HCT116 (cell line): ENCODE data around the gene AMMECR1. TPM values are rescaled to one million over a fixed set of nuclear protein-coding genes. Genes with fewer than 3 reads are reported as not detected.

ENCODE experiments used
- ATAC-seq: fragments of 200-7000 bp; cut with Tn5 transposase; 2 replicates; pipeline ENCODE4 v1.9.1; 2020; ENCODE audit warnings: mild to moderate bottlenecking, moderate library complexity
- BruUV-seq: library from RNA; stranded (reverse); fragments of 400-500 nt; replicated peaks from 2 replicates; lab custom pipeline; 2021; lab: Mats Ljungman, UMichigan
- CTCF ChIA-PET: fragments of 300-600 bp; sonication (Branson Sonifier 250); formaldehyde crosslinking; loops from one replicate; lab custom pipeline; 2021; ENCODE audit warnings: antibody characterized with exemption; lab: Charles Lee
- POLR2A ChIA-PET: fragments of 300-600, 350-600 bp; sonication (Branson Sonifier 250); formaldehyde crosslinking; loops from one replicate; lab custom pipeline; 2021; ENCODE audit warnings: antibody characterized with exemption; lab: Charles Lee
- RAD21 ChIA-PET, 2 experiments: fragments of 300-600 bp; sonication (Branson Sonifier 250); formaldehyde crosslinking; loops; one replicate each; lab custom pipeline; 2023; ENCODE audit warnings: low total read pairs in 2 of 2; ENCODE audit not compliant: uncharacterized antibody in 2 of 2, unreplicated experiment in 2 of 2, low non-redundant PET in 1 of 2; lab: Charles Lee
- DNase-seq: peaks from one replicate; pipeline ENCODE4 v3.0.0-alpha.2; 2010; ENCODE audit warnings: low read depth, low spot score
- H2AFZ ChIP-seq: fragments of 200-600 bp; shearing (Covaris generic), sonication (generic); 2 replicates; pipeline ENCODE4 v1.6.1; 2017; ENCODE audit warnings: low read depth, mixed run types, mixed read lengths, antibody characterized with exemption, low read length; ENCODE audit not compliant: poor library complexity, severe bottlenecking
- H3K27ac ChIP-seq: 2 replicates; pipeline ENCODE4 v1.5.1; 2012; ENCODE audit warnings: low read depth, low read length
- H3K27me3 ChIP-seq: fragments of 200-600 bp; sonication (generic); 2 replicates; pipeline ENCODE4 v1.6.1; 2016; ENCODE audit warnings: mixed run types, low read length, mixed read lengths; ENCODE audit not compliant: insufficient read depth
- H3K36me3 ChIP-seq, 2 experiments: fragments of 200-500 bp in 1 of 2; fragments of 200-600 bp in 1 of 2; sonication (Bioruptor generic) in 1 of 2; sonication (generic) in 1 of 2; 2 replicates each; pipeline versions ENCODE4 v1.5.1 to v1.6.1; 2014 to 2016; ENCODE audit warnings: low read length in 2 of 2, inconsistent platforms in 1 of 2, mixed read lengths in 1 of 2, mixed run types in 1 of 2; ENCODE audit not compliant: insufficient read depth in 2 of 2, control insufficient read depth in 1 of 2
- H3K4me1 ChIP-seq, 2 experiments: fragments of 200-600 bp in 1 of 2; sonication (generic) in 1 of 2; 2 replicates each; pipeline versions ENCODE4 v1.5.1 to v1.6.1; 2012 to 2017; ENCODE audit warnings: low read length in 2 of 2, inconsistent platforms in 1 of 2, mild to moderate bottlenecking in 1 of 2, mixed read lengths in 1 of 2, mixed run types in 1 of 2, moderate library complexity in 1 of 2; ENCODE audit not compliant: insufficient read depth in 2 of 2, control insufficient read depth in 1 of 2
- H3K4me2 ChIP-seq: fragments of 200-600 bp; sonication (generic); 2 replicates; pipeline ENCODE4 v1.6.1; 2017; ENCODE audit warnings: mixed run types, low read length, mixed read lengths
- H3K4me3 ChIP-seq, 2 experiments: fragments of 200-600 bp in 1 of 2; sonication (generic) in 1 of 2; replicated peaks in 1 of 2; 2 replicates each; pipeline ENCODE4 v1.5.1; 2011 to 2016; ENCODE audit warnings: low read length in 2 of 2, control low read depth in 1 of 2, low read depth in 1 of 2, mild to moderate bottlenecking in 1 of 2, mixed read lengths in 1 of 2, mixed run types in 1 of 2
- H3K79me2 ChIP-seq: fragments of 200-600 bp; sonication (generic); 2 replicates; pipeline ENCODE4 v1.6.1; 2017; ENCODE audit warnings: mild to moderate bottlenecking, mixed run types, low read length, moderate library complexity, mixed read lengths; ENCODE audit not compliant: insufficient read depth
- H3K9ac ChIP-seq: fragments of 200-600 bp; sonication (generic); 2 replicates; pipeline ENCODE4 v1.6.1; 2016; ENCODE audit warnings: low read length, mixed read lengths
- H3K9me2 ChIP-seq: fragments of 200-600 bp; sonication (generic), shearing (Covaris generic); 2 replicates; pipeline ENCODE4 v1.6.1; 2017; ENCODE audit warnings: mixed run types, mild to moderate bottlenecking, moderate library complexity; ENCODE audit not compliant: insufficient read depth
- H3K9me3 ChIP-seq, 2 experiments: fragments of 200-500 bp in 1 of 2; fragments of 200-600 bp in 1 of 2; sonication (Bioruptor generic) in 1 of 2; sonication (generic) in 1 of 2; 2 replicates each; pipeline ENCODE4 v1.6.1; 2014 to 2017; ENCODE audit warnings: low read length in 2 of 2, mixed read lengths in 2 of 2, inconsistent platforms in 1 of 2, low read depth in 1 of 2, mild to moderate bottlenecking in 1 of 2, mixed run types in 1 of 2, moderate library complexity in 1 of 2; ENCODE audit not compliant: control insufficient read depth in 1 of 2, insufficient read depth in 1 of 2
- H4K20me1 ChIP-seq: fragments of 200-600 bp; sonication (generic), shearing (Covaris generic); 2 replicates; pipeline ENCODE4 v1.6.1; 2017; ENCODE audit warnings: mixed run types, mild to moderate bottlenecking, moderate library complexity; ENCODE audit not compliant: insufficient read depth
- CBX3 ChIP-seq: IDR thresholded peaks from 2 replicates; pipeline ENCODE4 v1.6.1; 2012; ENCODE audit warnings: low read depth
- CEBPB ChIP-seq: IDR thresholded peaks from 2 replicates; pipeline ENCODE4 v1.6.1; 2012; ENCODE audit warnings: low read depth
- ELF1 ChIP-seq: IDR thresholded peaks from 2 replicates; pipeline ENCODE4 v1.6.1; 2012; ENCODE audit warnings: low read depth, borderline replicate concordance
- POLR2A ChIP-seq: IDR thresholded peaks from 2 replicates; pipeline ENCODE4 v1.7.0; 2011; ENCODE audit warnings: borderline replicate concordance; ENCODE audit not compliant: insufficient read depth, insufficient read length; ENCODE audit errors: extremely low read depth
- POLR2AphosphoS5 ChIP-seq: IDR thresholded peaks from 2 replicates; pipeline ENCODE4 v1.6.1; 2011; ENCODE audit warnings: mild to moderate bottlenecking, low read depth, low read length, moderate library complexity
- RAD21 ChIP-seq: IDR thresholded peaks from 2 replicates; pipeline ENCODE4 v1.6.1; 2012; ENCODE audit warnings: low read depth, mild to moderate bottlenecking
- SIN3A ChIP-seq: IDR thresholded peaks from 2 replicates; pipeline ENCODE4 v1.6.1; 2012; ENCODE audit warnings: low read depth
- SRF ChIP-seq: IDR thresholded peaks from 2 replicates; pipeline ENCODE4 v1.6.1; 2012; ENCODE audit warnings: low read depth
- TCF7L2 ChIP-seq: IDR thresholded peaks from 2 replicates; pipeline ENCODE4 v1.7.0; 2011; ENCODE audit warnings: borderline replicate concordance, inconsistent platforms; ENCODE audit not compliant: insufficient read depth, insufficient read length; ENCODE audit errors: extremely low read depth
- ZBTB33 ChIP-seq: IDR thresholded peaks from 2 replicates; pipeline ENCODE4 v1.6.1; 2011; ENCODE audit warnings: mild to moderate bottlenecking, low read length, moderate library complexity; ENCODE audit not compliant: insufficient replicate concordance; ENCODE audit errors: extremely low read depth
- intact Hi-C: fragments of 100-400 bp; cut with micrococcal nuclease; formaldehyde crosslinking; loops from 2 replicates; pipeline ENCODE4 v1.10.0; 2022
- total RNA-seq: library from RNA; stranded (reverse); gene quantifications from one replicate; pipeline ENCODE4 v1.2.1, GENCODE V29; 2021; ENCODE audit not compliant: unreplicated experiment
- TF ChIP-seq, protein P1 (sequence below): IDR thresholded peaks from 2 replicates; pipeline ENCODE4 v1.6.1; 2012; ENCODE audit warnings: low read depth

The AMMECR1 gene
- total RNA-seq, 1 experiment from 2014 or later: 9.2 TPM

DNA sequence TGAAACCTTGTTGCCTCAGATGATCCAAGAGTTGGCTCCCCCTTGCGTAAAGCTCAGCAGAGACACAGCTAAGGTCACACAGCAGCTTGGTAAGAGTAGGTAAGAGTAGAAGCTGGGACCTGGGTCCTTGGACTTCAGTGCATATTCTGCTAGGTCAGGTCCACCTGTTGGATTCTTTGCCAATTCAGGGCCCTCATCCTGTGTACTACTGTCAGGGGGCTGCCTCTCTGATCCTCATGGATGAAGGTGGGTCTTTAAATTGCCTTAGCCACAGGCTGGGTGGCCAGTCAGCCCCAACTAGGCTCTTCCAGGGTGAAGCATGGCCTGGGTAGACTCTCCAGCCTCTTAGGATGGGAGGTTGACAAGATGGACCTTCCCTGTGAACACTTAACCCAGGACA is 155.8 kb downstream of the AMMECR1 start (continued):
- TF ChIP-seq, protein P1, sequence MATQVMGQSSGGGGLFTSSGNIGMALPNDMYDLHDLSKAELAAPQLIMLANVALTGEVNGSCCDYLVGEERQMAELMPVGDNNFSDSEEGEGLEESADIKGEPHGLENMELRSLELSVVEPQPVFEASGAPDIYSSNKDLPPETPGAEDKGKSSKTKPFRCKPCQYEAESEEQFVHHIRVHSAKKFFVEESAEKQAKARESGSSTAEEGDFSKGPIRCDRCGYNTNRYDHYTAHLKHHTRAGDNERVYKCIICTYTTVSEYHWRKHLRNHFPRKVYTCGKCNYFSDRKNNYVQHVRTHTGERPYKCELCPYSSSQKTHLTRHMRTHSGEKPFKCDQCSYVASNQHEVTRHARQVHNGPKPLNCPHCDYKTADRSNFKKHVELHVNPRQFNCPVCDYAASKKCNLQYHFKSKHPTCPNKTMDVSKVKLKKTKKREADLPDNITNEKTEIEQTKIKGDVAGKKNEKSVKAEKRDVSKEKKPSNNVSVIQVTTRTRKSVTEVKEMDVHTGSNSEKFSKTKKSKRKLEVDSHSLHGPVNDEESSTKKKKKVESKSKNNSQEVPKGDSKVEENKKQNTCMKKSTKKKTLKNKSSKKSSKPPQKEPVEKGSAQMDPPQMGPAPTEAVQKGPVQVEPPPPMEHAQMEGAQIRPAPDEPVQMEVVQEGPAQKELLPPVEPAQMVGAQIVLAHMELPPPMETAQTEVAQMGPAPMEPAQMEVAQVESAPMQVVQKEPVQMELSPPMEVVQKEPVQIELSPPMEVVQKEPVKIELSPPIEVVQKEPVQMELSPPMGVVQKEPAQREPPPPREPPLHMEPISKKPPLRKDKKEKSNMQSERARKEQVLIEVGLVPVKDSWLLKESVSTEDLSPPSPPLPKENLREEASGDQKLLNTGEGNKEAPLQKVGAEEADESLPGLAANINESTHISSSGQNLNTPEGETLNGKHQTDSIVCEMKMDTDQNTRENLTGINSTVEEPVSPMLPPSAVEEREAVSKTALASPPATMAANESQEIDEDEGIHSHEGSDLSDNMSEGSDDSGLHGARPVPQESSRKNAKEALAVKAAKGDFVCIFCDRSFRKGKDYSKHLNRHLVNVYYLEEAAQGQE: no peak
- TF ChIP-seq ELF1 (no peak), TCF7L2 (no peak)

- intact Hi-C loops: no loop called here
- Histone ChIP-seq H3K27ac (no peak overlapping the region), H2AFZ (no peak overlapping the region), H3K9me3 (no peaks in the 10 kb centered on the region), H3K9me2 (no peaks in the 10 kb centered on the region), H3K4me1 (peaks cover 0 to 4% of the 10 kb centered on the region in 2 experiments; a peak in 1 of 4 replicates), H3K4me2 (no peak overlapping the region)
- DNase-seq: no peak
- CTCF ChIA-PET: interaction anchor here (1.2 to 2.2 kb wide), 6 partner anchors 15 to 257 kb away, joined by 4 to 21 read pairs (median 6); no protein-coding TSS in a partner anchor
- no TSS peak for BruUV-seq
- TF ChIP-seq ZBTB33 (no peak), CEBPB (no peak), SIN3A (no peak), RAD21 (no peak), CBX3 (no peak), POLR2A (no peak), POLR2AphosphoS5 (no peak), SRF (no peak)
- TF ChIP-seq, protein P1: no peak
- TF ChIP-seq, all 23 proteins: peak for 0
- no peak for ATAC-seq
- ChIA-PET RAD21 (interaction anchor here in 1 of 2 experiments (1.5 kb wide), 1 partner anchor 247 kb away, joined by 6 read pairs; no protein-coding TSS in a partner anchor), POLR2A (no interaction called here)
- H3K36me3 ChIP-seq: no peaks in the 10 kb centered on the region
- H3K79me2 ChIP-seq: no peaks in the 10 kb centered on the region
- no peak overlapping the region for H3K9ac ChIP-seq
- no peaks in the 10 kb centered on the region for H3K27me3 ChIP-seq
- no peaks in the 10 kb centered on the region for H4K20me1 ChIP-seq
- H3K4me3 ChIP-seq: no peak overlapping the region
These were observed 156.6 kb downstream of the AMMECR1 start for GRCh38 chrX:110161361-110161686.
